ENCODE data around the gene FAAP20.

FAAP20 gene

DNA sequence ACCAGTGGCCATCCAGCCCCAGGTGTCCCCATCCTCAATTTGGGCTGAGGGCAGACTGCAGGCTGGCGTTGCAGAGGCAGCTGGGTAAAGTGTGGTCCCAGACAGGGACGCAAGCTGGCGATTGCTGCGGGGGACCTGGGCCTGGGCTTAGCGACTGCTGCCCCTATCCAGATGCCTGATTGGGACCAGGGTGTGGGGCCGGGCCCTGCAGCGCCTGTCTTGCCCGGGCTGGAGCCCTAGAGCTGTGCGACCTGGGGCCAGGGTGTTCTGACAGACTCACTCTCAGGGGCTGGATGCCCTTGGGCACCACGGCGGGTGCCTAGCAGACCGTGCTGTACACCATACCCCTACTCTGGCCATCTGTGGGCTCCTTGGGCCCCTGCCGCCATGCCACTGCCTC lies 16.2 kb upstream of the FAAP20 start:
- no peak overlapping the region for H3K4me2 ChIP-seq (ENCODE audit: low read depth, low read length)
- no peaks in the 10 kb centered on the region for H3K9me3 ChIP-seq (replicated peaks; ENCODE audit: insufficient read depth, low read length)
- H3K4me1 ChIP-seq (ENCODE audit: low read length), result peaks cover 6% of the 10 kb centered on the region; the same call in 1 of the 2 replicates
- no peak overlapping the region for H3K9ac ChIP-seq (ENCODE audit: low read length)
- DNase-seq, result no peak
- no peaks in the 10 kb centered on the region for H3K9me2 ChIP-seq (replicated peaks; ENCODE audit: insufficient read depth, low read length)
- H3K27ac ChIP-seq (ENCODE audit: low read length), result no peak overlapping the region
- no peak for TF ChIP-seq EZH2phosphoT487 (IDR thresholded peaks at IDR 0.05; ENCODE audit: low read length)
- no peak for TF ChIP-seq EZH2 (optimal IDR thresholded peaks at IDR 0.05; ENCODE audit: low read depth, low read length)
- TF ChIP-seq CTCF (IDR thresholded peaks at IDR 0.05; ENCODE audit: low read length), result no peak
- H3K27me3 ChIP-seq (replicated peaks; ENCODE audit: insufficient read depth, low read length), result peaks cover 86% of the 10 kb centered on the region
- H4K20me1 ChIP-seq (ENCODE audit: insufficient read depth, low read length), result no peaks in the 10 kb centered on the region
- no peaks in the 10 kb centered on the region for H3F3A ChIP-seq (ENCODE audit: insufficient read depth, low read length)
- H2AFZ ChIP-seq (ENCODE audit: low read length), result no peak overlapping the region
- no peak overlapping the region for H3K4me3 ChIP-seq (ENCODE audit: low read length)
- no peaks in the 10 kb centered on the region for H3K36me3 ChIP-seq (replicated peaks; ENCODE audit: insufficient read depth, low read length)
- H3K79me2 ChIP-seq (ENCODE audit: low read length), result no peaks in the 10 kb centered on the region

DNA sequence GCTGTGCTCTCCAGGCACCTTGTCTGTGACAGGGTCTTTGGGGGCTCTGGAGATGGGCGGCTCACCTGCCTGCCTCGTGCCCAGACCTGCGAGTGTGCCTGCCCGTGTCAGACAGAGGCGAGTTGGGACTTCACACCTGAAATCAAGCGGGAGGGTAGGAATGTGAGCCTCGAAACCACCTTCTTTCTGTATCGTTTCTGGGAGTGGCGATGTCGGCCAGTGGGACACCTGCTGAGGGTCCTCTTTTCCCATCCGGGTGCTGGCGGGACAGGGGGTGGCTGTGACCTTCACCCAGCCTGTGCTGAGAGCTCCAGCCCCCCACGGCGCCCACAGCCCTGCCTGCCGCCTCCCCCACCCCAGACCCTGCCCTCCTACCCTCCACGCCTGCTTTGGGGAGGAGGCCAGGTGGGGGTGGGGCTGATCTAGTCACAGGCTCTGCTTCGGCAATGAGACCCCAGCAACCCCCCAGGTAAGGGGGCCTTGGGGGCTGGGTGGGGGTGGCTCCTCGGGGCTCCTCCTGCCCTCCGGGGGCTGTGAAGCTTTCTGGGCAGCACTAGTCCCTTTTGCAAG lies 15.6 kb upstream of the FAAP20 start:
- no peaks in the 10 kb centered on the region for H3F3A ChIP-seq (ENCODE audit: insufficient read depth, low read length)
- no peak overlapping the region for H3K27ac ChIP-seq (ENCODE audit: low read length)
- no peak overlapping the region for H3K4me3 ChIP-seq (ENCODE audit: low read length)
- no peak overlapping the region for H3K9ac ChIP-seq (ENCODE audit: low read length)
- H2AFZ ChIP-seq (ENCODE audit: low read length), result no peak overlapping the region
- H3K9me2 ChIP-seq (replicated peaks; ENCODE audit: insufficient read depth, low read length), result no peaks in the 10 kb centered on the region
- DNase-seq, result no peak
- peaks cover 6% of the 10 kb centered on the region; the same call in 1 of the 2 replicates for H3K4me1 ChIP-seq (ENCODE audit: low read length)
- H3K27me3 ChIP-seq (replicated peaks; ENCODE audit: insufficient read depth, low read length), result peaks cover 85% of the 10 kb centered on the region
- TF ChIP-seq EZH2 (optimal IDR thresholded peaks at IDR 0.05; ENCODE audit: low read depth, low read length) (no peak), EZH2phosphoT487 (IDR thresholded peaks at IDR 0.05; ENCODE audit: low read length) (no peak), CTCF (IDR thresholded peaks at IDR 0.05; ENCODE audit: low read length) (no peak)
- H3K36me3 ChIP-seq (replicated peaks; ENCODE audit: insufficient read depth, low read length), result no peaks in the 10 kb centered on the region
- no peaks in the 10 kb centered on the region for H3K9me3 ChIP-seq (replicated peaks; ENCODE audit: insufficient read depth, low read length)
- no peak overlapping the region for H3K4me2 ChIP-seq (ENCODE audit: low read depth, low read length)
- no peaks in the 10 kb centered on the region for H4K20me1 ChIP-seq (ENCODE audit: insufficient read depth, low read length)
- H3K79me2 ChIP-seq (ENCODE audit: low read length), result no peaks in the 10 kb centered on the region

DNA sequence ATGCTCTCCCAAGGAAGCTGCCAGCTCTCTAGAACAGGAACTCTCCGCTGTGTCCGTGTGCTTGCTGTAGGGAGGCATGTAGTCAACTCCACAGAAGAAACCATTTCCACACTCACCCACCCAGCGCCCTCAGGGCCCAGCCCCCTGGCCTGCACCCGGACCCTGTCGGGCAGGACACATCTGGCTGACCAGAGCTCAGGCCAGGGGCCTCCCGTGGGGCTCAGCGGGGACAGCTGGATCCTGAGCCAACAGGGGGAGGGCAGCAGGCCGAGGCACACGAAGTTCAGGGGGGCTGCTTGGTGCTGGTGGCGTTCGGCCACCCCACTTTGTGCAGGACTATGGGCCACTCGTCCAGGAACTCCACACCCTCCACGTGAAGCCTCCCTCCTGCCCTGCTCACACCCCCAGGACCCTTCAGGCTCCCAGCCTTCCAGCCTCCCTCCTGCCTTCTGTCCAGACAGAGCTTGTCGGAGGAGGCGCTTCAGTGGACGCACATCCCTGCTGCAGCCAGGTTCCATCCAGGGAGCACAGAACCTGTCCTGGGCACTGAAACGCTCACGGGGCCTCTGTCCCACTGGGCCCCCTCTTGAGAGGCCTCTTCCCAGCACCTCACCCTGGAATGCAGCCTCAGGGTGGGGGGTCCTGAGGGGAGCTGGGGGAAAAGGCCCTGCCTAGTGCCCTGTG lies 15.0 kb upstream of the FAAP20 start:
- H3K4me1 ChIP-seq (ENCODE audit: low read length), result peaks cover 6% of the 10 kb centered on the region; the same call in 1 of the 2 replicates
- H3K36me3 ChIP-seq (replicated peaks; ENCODE audit: insufficient read depth, low read length), result no peaks in the 10 kb centered on the region
- DNase-seq, result no peak
- no peak overlapping the region for H3K9ac ChIP-seq (ENCODE audit: low read length)
- H3K9me3 ChIP-seq (replicated peaks; ENCODE audit: insufficient read depth, low read length), result no peaks in the 10 kb centered on the region
- H3K27ac ChIP-seq (ENCODE audit: low read length), result no peak overlapping the region
- H3K4me2 ChIP-seq (ENCODE audit: low read depth, low read length), result no peak overlapping the region
- no peak overlapping the region for H3K4me3 ChIP-seq (ENCODE audit: low read length)
- no peaks in the 10 kb centered on the region for H4K20me1 ChIP-seq (ENCODE audit: insufficient read depth, low read length)
- no peaks in the 10 kb centered on the region for H3F3A ChIP-seq (ENCODE audit: insufficient read depth, low read length)
- no peaks in the 10 kb centered on the region for H3K79me2 ChIP-seq (ENCODE audit: low read length)
- H2AFZ ChIP-seq (ENCODE audit: low read length), result no peak overlapping the region
- TF ChIP-seq EZH2phosphoT487 (IDR thresholded peaks at IDR 0.05; ENCODE audit: low read length), result no peak
- TF ChIP-seq CTCF (IDR thresholded peaks at IDR 0.05; ENCODE audit: low read length), result no peak
- no peak for TF ChIP-seq EZH2 (optimal IDR thresholded peaks at IDR 0.05; ENCODE audit: low read depth, low read length)
- H3K27me3 ChIP-seq (replicated peaks; ENCODE audit: insufficient read depth, low read length), result peaks cover 79% of the 10 kb centered on the region
- no peaks in the 10 kb centered on the region for H3K9me2 ChIP-seq (replicated peaks; ENCODE audit: insufficient read depth, low read length)
